C4-2B (cell line): ENCODE data around the gene NSMCE1.

Source experiments
- H3K27ac ChIP-seq: fragments of 450-650 bp; 2 replicates; pipeline ENCODE4 v1.5.1; 2017
- ZFX ChIP-seq: fragments of 450-650 bp; IDR thresholded peaks from 2 replicates; pipeline ENCODE4 v1.6.1; 2017
- TF ChIP-seq, protein P1 (sequence below): fragments of 450-650 bp; conservative IDR thresholded peaks from 2 replicates; pipeline ENCODE4 v1.5.1; 2017; ENCODE audit warnings: mild to moderate bottlenecking

Gene NSMCE1

GRCh38 chr16:27225536-27226360 lies 42.8 kb downstream of the NSMCE1 start:
- H3K27ac ChIP-seq, result no peak overlapping the region; the same call in 1 of the 2 replicates
- no peak for TF ChIP-seq ZFX
- TF ChIP-seq, protein P1, sequence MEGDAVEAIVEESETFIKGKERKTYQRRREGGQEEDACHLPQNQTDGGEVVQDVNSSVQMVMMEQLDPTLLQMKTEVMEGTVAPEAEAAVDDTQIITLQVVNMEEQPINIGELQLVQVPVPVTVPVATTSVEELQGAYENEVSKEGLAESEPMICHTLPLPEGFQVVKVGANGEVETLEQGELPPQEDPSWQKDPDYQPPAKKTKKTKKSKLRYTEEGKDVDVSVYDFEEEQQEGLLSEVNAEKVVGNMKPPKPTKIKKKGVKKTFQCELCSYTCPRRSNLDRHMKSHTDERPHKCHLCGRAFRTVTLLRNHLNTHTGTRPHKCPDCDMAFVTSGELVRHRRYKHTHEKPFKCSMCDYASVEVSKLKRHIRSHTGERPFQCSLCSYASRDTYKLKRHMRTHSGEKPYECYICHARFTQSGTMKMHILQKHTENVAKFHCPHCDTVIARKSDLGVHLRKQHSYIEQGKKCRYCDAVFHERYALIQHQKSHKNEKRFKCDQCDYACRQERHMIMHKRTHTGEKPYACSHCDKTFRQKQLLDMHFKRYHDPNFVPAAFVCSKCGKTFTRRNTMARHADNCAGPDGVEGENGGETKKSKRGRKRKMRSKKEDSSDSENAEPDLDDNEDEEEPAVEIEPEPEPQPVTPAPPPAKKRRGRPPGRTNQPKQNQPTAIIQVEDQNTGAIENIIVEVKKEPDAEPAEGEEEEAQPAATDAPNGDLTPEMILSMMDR, result no peak

- no peak for TF ChIP-seq ZFX
- TF ChIP-seq, protein P1, result no peak
- H3K27ac ChIP-seq, result no peak overlapping the region
Measured at GRCh38 chr16:27224741-27225300, 43.8 kb downstream of the NSMCE1 start.

GRCh38 chr16:27224271-27224737 lies 44.3 kb downstream of the NSMCE1 start:
- H3K27ac ChIP-seq, result no peak overlapping the region
- no peak for TF ChIP-seq ZFX
- TF ChIP-seq, protein P1, result no peak

DNA sequence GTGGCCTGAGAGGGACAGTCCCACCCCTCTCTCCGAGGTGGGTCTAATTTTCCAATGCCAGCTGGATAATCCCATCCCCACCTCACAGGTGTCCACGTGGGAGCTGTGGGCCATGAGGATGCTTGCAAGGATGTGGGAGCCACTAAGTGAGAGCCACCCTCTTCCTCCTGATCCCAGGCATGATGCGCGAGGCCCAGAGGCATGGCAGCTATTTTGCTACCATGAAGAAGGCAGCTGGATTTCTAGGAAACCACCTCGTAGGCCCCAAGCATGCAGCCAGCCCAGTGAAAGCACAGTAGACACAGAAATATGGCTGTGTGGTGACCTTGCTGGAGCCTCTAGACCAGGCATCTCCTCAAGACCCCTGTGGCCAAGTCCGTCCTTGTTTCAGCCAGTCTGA lies 44.9 kb downstream of the NSMCE1 start:
- H3K27ac ChIP-seq, result no peak overlapping the region
- no peak for TF ChIP-seq ZFX
- TF ChIP-seq, protein P1, result no peak

- TF ChIP-seq, protein P1, result no peak
- no peak for TF ChIP-seq ZFX
- H3K27ac ChIP-seq, result no peak overlapping the region
Measured at GRCh38 chr16:27223226-27223610, 45.4 kb downstream of the NSMCE1 start.

DNA sequence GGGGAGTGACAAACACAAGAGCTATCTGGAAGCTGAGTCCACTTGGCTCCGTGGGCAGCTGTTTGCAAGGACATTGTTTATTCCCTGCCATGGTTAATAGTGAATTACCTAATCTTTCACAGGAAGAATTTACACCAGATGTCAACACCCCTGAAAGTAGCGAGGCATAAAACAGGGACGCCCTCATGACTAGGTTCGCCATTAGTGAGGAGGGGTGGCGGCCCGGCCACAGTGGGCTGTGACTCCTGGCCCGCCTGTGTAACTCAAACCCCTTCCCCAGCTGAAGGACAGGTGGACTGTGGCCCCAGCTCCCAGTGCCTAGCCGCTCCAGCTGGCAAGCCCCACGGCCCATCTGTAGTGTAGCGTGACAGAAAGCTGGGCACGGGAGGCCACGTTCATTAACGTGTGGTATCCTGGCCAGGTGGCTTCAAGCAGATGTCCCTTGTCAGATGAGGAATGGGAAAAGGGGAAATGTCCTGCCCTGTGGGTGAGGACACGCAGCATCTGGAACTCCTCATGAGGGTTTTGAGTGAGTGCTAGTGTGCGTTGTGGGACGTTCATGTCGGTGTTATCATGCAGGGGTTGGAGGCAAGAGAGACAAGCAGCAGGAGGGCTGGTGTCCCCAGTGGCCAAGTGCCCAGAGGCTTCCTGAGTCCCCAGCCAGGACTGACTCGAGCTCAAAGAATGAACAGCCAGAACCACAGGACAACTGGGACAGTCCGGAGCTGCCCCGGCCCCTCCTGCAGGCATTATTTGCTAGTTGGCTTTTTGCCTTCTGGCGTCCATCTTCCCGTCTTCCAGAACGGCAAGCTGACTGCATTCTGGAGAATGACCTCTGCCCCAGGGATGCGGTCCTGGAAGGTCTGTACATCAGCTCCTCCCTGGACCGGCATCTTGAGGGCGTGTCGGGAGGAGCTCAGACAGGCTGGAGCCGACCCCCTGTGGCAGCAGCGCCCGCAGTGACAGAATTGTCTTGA lies 46.0 kb downstream of the NSMCE1 start:
- TF ChIP-seq ZFX, result no peak
- TF ChIP-seq, protein P1, result no peak
- H3K27ac ChIP-seq, result no peak overlapping the region
